K562 (cell line): ENCODE data around the gene NRN1L. TPM values are rescaled to one million over a fixed set of nuclear protein-coding genes. Genes with fewer than 3 reads are reported as not detected.

Experiments used
- ARNT ChIP-seq, 2 experiments: fragments of 450-650 bp; IDR thresholded peaks; 2 replicates each; pipeline ENCODE4 v1.6.1; 2016; ENCODE audit warnings: mild to moderate bottlenecking in 1 of 2
- DPF2 ChIP-seq: fragments of 450-650 bp; IDR thresholded peaks from 2 replicates; pipeline ENCODE4 v1.6.1; 2016
- ETV1 ChIP-seq: fragments of 450-650 bp; conservative IDR thresholded peaks from 2 replicates; pipeline ENCODE4 v1.6.1; 2016; ENCODE audit warnings: missing genetic modification characterization, control low read depth, low read depth, missing compliant biosample characterization
- EWSR1 ChIP-seq: fragments of 450-650 bp; IDR thresholded peaks from 2 replicates; pipeline ENCODE4 v1.6.1; 2018; ENCODE audit warnings: borderline replicate concordance, mild to moderate bottlenecking, low read depth, moderate library complexity; ENCODE audit not compliant: partially characterized antibody
- HIVEP1 ChIP-seq: fragments of 250-450 bp; sonication (Bioruptor Pico); IDR thresholded peaks from 2 replicates; pipeline ENCODE4 v1.4.0; 2020; ENCODE audit warnings: mild to moderate bottlenecking
- LARP7 ChIP-seq: fragments of 450-650 bp; IDR thresholded peaks from 2 replicates; pipeline ENCODE4 v1.6.1; 2016
- MEIS2 ChIP-seq: fragments of 450-650 bp; IDR thresholded peaks from 2 replicates; pipeline ENCODE4 v1.6.1; 2014; ENCODE audit warnings: mild to moderate bottlenecking; ENCODE audit not compliant: partially characterized antibody
- NCOA2 ChIP-seq, 2 experiments: fragments of 450-650 bp; IDR thresholded peaks; 2 replicates each; pipeline ENCODE4 v1.6.1; 2018; ENCODE audit warnings: mild to moderate bottlenecking in 2 of 2, moderate library complexity in 1 of 2; ENCODE audit not compliant: partially characterized antibody in 2 of 2
- PRMT5 ChIP-seq: sonication (generic); formaldehyde crosslinking; IDR thresholded peaks from 2 replicates; pipeline ENCODE4 v1.5.0; 2020; ENCODE audit warnings: missing genetic modification reagents
- RFX1 ChIP-seq: fragments of 450-650 bp; IDR thresholded peaks from 2 replicates; pipeline ENCODE4 v1.6.1; 2016; ENCODE audit warnings: mild to moderate bottlenecking, moderate library complexity
- RUNX1 ChIP-seq: sonication (generic); IDR thresholded peaks from 2 replicates; pipeline ENCODE4 v1.6.1; 2016; ENCODE audit warnings: antibody characterized with exemption, low read depth
- SETDB1 ChIP-seq: IDR thresholded peaks from one replicate; pipeline ENCODE4 v1.6.1; 2012; ENCODE audit warnings: low read length, control low read depth, inconsistent platforms
- SMAD3 ChIP-seq: fragments of 450-650 bp; formaldehyde crosslinking; conservative IDR thresholded peaks from 2 replicates; pipeline ENCODE4 v1.4.0; 2020; ENCODE audit warnings: mild to moderate bottlenecking
- TFE3 ChIP-seq: fragments of 450-650 bp; formaldehyde crosslinking; IDR thresholded peaks from 2 replicates; pipeline ENCODE4 v1.4.0; 2020; ENCODE audit warnings: mild to moderate bottlenecking, mixed read lengths
- TOE1 ChIP-seq, 2 experiments: fragments of 450-650 bp in 1 of 2; sonication (generic) in 1 of 2; formaldehyde crosslinking in 1 of 2; IDR thresholded peaks; 2 replicates each; pipeline versions ENCODE4 v1.7.1 to v1.8.0; 2016 to 2022; ENCODE audit warnings: borderline replicate concordance in 2 of 2, mild to moderate bottlenecking in 2 of 2, antibody characterized with exemption in 1 of 2, inconsistent platforms in 1 of 2, low read depth in 1 of 2, missing genetic modification reagents in 1 of 2, moderate library complexity in 1 of 2
- ZFP30 ChIP-seq: fragments of 250-450 bp; sonication (Bioruptor Pico); IDR thresholded peaks from 2 replicates; pipeline ENCODE4 v1.8.0; 2022; ENCODE audit warnings: moderate library complexity, mild to moderate bottlenecking, inconsistent platforms, borderline replicate concordance
- ZNF24 ChIP-seq: fragments of 450-650 bp; IDR thresholded peaks from 2 replicates; pipeline ENCODE4 v1.6.1; 2016
- ZNF384 ChIP-seq: IDR thresholded peaks from 2 replicates; pipeline ENCODE4 v1.6.1; 2012; ENCODE audit warnings: low read depth, low read length, improper control_type of control experiment
- ZNF436 ChIP-seq: fragments of 250-450, 450-650 bp; sonication (Bioruptor Pico); formaldehyde crosslinking; IDR thresholded peaks from 2 replicates; pipeline ENCODE4 v1.7.0; 2020; ENCODE audit warnings: mild to moderate bottlenecking
- ZNF561 ChIP-seq: fragments of 450-650 bp; formaldehyde crosslinking; conservative IDR thresholded peaks from 2 replicates; pipeline ENCODE4 v1.4.0; 2020; ENCODE audit warnings: mild to moderate bottlenecking, moderate library complexity
- ZNF584 ChIP-seq: fragments of 200-800 bp; sonication (Bioruptor generic); IDR thresholded peaks from 2 replicates; pipeline ENCODE4 v1.6.1; 2016; ENCODE audit warnings: low read depth, mild to moderate bottlenecking, missing genetic modification characterization, missing compliant biosample characterization
- polyA plus RNA-seq, 8 experiments: library from polyadenylated mRNA; depleted of rRNA in 4 of 8; stranded (reverse) in 5 of 8; unstranded in 3 of 8; fragments of >200 nt; fragmentation: Nextera tagmentation in 2 of 8; fragmentation: Illumina TruSeq in 1 of 8; extraction: Ambion mirVana in 2 of 8; extraction: Trizol in 1 of 8; gene quantifications; 2 replicates each; pipeline versions ENCODE4 v1.2.1 to v1.2.3, GENCODE V29; 2011 to 2014; ENCODE audit warnings: inconsistent platforms in 1 of 8, missing spikeins in 1 of 8
- total RNA-seq, 7 experiments: library from RNA; depleted of rRNA in 6 of 7; stranded (reverse); fragments of >200 nt in 6 of 7; fragmentation: Illumina TruSeq in 2 of 7; extraction: Trizol in 2 of 7; gene quantifications; 2 replicates each; pipeline versions ENCODE4 v1.2.1 to v1.2.3, GENCODE V29; 2011 to 2021; ENCODE audit warnings: low replicate concordance in 1 of 7
- TF ChIP-seq, protein P1 (sequence below): IDR thresholded peaks from 3 replicates; pipeline ENCODE4 v1.6.1; 2011; ENCODE audit warnings: borderline replicate concordance, mild to moderate bottlenecking, moderate library complexity; ENCODE audit not compliant: insufficient read length; ENCODE audit errors: extremely low read depth
- TF ChIP-seq, protein P2 (sequence below): fragments of 450-650 bp; IDR thresholded peaks from 2 replicates; pipeline ENCODE4 v1.6.1; 2016; ENCODE audit warnings: low read depth, mild to moderate bottlenecking, moderate library complexity
- TF ChIP-seq, protein P3 (sequence below): fragments of 250-450 bp; sonication (Bioruptor Pico); IDR thresholded peaks from 2 replicates; pipeline ENCODE4 v1.8.0; 2021; ENCODE audit warnings: borderline replicate concordance, mild to moderate bottlenecking, moderate library complexity; ENCODE audit not compliant: poor library complexity, severe bottlenecking

Gene NRN1L
- total and polyA plus RNA-seq, 9 of the 15 experiments (the other 6 are each of a cell fraction or from before 2014, with no cell fraction given): 0.22 to 0.86 (median 0.61) TPM; not detected in 5

- TF ChIP-seq, protein P1, sequence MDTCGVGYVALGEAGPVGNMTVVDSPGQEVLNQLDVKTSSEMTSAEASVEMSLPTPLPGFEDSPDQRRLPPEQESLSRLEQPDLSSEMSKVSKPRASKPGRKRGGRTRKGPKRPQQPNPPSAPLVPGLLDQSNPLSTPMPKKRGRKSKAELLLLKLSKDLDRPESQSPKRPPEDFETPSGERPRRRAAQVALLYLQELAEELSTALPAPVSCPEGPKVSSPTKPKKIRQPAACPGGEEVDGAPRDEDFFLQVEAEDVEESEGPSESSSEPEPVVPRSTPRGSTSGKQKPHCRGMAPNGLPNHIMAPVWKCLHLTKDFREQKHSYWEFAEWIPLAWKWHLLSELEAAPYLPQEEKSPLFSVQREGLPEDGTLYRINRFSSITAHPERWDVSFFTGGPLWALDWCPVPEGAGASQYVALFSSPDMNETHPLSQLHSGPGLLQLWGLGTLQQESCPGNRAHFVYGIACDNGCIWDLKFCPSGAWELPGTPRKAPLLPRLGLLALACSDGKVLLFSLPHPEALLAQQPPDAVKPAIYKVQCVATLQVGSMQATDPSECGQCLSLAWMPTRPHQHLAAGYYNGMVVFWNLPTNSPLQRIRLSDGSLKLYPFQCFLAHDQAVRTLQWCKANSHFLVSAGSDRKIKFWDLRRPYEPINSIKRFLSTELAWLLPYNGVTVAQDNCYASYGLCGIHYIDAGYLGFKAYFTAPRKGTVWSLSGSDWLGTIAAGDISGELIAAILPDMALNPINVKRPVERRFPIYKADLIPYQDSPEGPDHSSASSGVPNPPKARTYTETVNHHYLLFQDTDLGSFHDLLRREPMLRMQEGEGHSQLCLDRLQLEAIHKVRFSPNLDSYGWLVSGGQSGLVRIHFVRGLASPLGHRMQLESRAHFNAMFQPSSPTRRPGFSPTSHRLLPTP: no peak
- no peak for TF ChIP-seq HIVEP1 (CRISPR knock-in tag)
- TF ChIP-seq NCOA2 (IDR thresholded peaks at IDR 0.05; ENCODE audit: partially characterized antibody in 2 of 2): no peak
- no peak for TF ChIP-seq SETDB1
- no peak for TF ChIP-seq LARP7
- no peak for TF ChIP-seq ETV1 (tag)
- no peak for TF ChIP-seq EWSR1
- TF ChIP-seq RUNX1: 0 out of 2 replicates have a peak, but pooled peaks have one; percentile 51
- TF ChIP-seq ZNF24: no peak
- TF ChIP-seq DPF2: peak; percentile 58; the same call in 1 of the 2 replicates
- TF ChIP-seq, protein P2, sequence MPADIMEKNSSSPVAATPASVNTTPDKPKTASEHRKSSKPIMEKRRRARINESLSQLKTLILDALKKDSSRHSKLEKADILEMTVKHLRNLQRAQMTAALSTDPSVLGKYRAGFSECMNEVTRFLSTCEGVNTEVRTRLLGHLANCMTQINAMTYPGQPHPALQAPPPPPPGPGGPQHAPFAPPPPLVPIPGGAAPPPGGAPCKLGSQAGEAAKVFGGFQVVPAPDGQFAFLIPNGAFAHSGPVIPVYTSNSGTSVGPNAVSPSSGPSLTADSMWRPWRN: no peak
- no peak for TF ChIP-seq ZFP30
- TF ChIP-seq ARNT (IDR thresholded peaks at IDR 0.05): no peak
- TF ChIP-seq RFX1: no peak
- TF ChIP-seq TOE1 (IDR thresholded peaks at IDR 0.05; ENCODE audit: borderline replicate concordance): no peak
- TF ChIP-seq TOE1 (CRISPR knock-in tag; IDR thresholded peaks at IDR 0.05; ENCODE audit: borderline replicate concordance, low read depth): no peak
- TF ChIP-seq PRMT5 (CRISPR knock-in tag): no peak
- no peak for TF ChIP-seq ZNF384
- TF ChIP-seq SMAD3 (CRISPR knock-in tag): no peak
- TF ChIP-seq ZNF561 (CRISPR knock-in tag): no peak
- no peak for TF ChIP-seq ZNF436 (CRISPR knock-in tag)
- TF ChIP-seq TFE3 (CRISPR knock-in tag): no peak
- TF ChIP-seq, protein P3, sequence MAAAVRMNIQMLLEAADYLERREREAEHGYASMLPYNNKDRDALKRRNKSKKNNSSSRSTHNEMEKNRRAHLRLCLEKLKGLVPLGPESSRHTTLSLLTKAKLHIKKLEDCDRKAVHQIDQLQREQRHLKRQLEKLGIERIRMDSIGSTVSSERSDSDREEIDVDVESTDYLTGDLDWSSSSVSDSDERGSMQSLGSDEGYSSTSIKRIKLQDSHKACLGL: no peak
- TF ChIP-seq ZNF584 (CRISPR knock-in tag): no peak
- TF ChIP-seq MEIS2: no peak
Measured at GRCh38 chr16:67847064-67847861, 37.4 kb upstream of the NRN1L start, which contains the start of gene CENPT (continued).
